ENCODE data around the gene KDM5B.
"Not testable (repeated sequence)": the region's sequence is repeated elsewhere in the genome, so short reads cannot be mapped to it uniquely, and the experiment has no call there.

KDM5B gene

DNA sequence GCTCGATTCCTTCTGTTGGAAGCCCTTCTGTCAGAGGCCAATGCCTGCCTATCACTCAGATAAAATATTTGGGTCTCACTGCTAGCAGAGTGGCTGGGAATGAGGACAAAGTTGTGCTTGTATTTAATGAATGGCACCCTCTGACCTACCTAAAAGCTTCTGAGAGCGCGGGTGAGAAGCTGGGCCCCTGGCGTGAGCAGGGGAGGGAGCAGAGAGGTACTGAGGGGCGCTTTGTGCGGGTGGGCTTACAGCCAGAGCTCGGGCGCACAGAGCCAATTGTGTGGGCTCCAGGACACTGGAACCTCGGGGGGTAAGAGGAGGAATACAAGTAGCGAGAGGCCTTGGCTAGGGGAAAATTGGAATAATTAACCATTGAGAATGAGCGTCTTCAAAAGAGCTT is 34.9 kb upstream of the KDM5B start:
- H3K27me3 ChIP-seq (ENCODE audit: control insufficient read depth in 5 of 5, insufficient read depth in 4 of 5, low read length in 5 of 5): peaks cover 0 to 5% (median 0%) of the 10 kb centered on the region in 5 donors
- no peak overlapping the region for H3K4me3 ChIP-seq (ENCODE audit: low read depth in 1 of 5, low read length in 5 of 5)
- no peak overlapping the region for H3K9ac ChIP-seq (ENCODE audit: low read length in 5 of 5)
- no peak overlapping the region for H3K27ac ChIP-seq (ENCODE audit: low read depth, low read length)
- H3K4me1 ChIP-seq (ENCODE audit: control insufficient read depth in 5 of 5, insufficient read depth in 5 of 5, low read length in 5 of 5): no peaks in the 10 kb centered on the region
- H3K36me3 ChIP-seq (ENCODE audit: control insufficient read depth in 5 of 5, insufficient read depth in 5 of 5, low read length in 5 of 5): no peaks in the 10 kb centered on the region
- no peaks in the 10 kb centered on the region for H3K9me3 ChIP-seq (ENCODE audit: control insufficient read depth in 5 of 5, low read length in 5 of 5)

DNA sequence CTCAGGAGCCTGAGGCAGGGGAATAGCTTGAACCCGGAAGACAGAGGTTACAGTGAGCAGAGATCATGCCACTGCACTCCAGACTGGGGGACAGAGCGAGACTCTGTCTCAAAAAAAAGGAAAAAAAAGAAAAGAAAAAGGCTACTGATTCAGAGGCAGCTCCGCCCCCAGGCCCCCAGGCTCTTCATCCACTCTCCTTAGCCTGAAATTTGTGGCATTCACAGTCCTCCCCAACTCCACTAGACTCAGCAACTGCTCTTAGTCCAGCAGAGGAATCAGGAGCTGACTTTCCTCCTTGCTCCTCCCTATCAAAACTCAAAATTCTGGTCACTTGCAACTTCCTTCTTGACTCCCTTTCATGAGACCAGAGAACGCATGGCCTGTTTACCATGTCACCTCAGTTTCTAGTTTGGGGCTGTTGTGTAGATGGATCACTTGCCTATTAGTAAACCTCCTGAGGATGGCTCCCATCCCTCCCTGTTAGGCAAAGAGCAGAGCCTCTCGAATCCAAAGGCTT is 29.6 kb upstream of the KDM5B start:
- H3K9ac ChIP-seq (ENCODE audit: low read length in 5 of 5): no peak overlapping the region
- H3K36me3 ChIP-seq (ENCODE audit: control insufficient read depth in 5 of 5, insufficient read depth in 5 of 5, low read length in 5 of 5): no peaks in the 10 kb centered on the region
- peaks cover 0 to 9% (median 3%) of the 10 kb centered on the region in 5 donors for H3K27me3 ChIP-seq (ENCODE audit: control insufficient read depth in 5 of 5, insufficient read depth in 4 of 5, low read length in 5 of 5)
- no peaks in the 10 kb centered on the region for H3K4me1 ChIP-seq (ENCODE audit: control insufficient read depth in 5 of 5, insufficient read depth in 5 of 5, low read length in 5 of 5)
- no peak overlapping the region for H3K27ac ChIP-seq (ENCODE audit: low read depth, low read length)
- H3K4me3 ChIP-seq (ENCODE audit: low read depth in 1 of 5, low read length in 5 of 5): no peak overlapping the region
- H3K9me3 ChIP-seq (ENCODE audit: control insufficient read depth in 5 of 5, low read length in 5 of 5): no peaks in the 10 kb centered on the region

DNA sequence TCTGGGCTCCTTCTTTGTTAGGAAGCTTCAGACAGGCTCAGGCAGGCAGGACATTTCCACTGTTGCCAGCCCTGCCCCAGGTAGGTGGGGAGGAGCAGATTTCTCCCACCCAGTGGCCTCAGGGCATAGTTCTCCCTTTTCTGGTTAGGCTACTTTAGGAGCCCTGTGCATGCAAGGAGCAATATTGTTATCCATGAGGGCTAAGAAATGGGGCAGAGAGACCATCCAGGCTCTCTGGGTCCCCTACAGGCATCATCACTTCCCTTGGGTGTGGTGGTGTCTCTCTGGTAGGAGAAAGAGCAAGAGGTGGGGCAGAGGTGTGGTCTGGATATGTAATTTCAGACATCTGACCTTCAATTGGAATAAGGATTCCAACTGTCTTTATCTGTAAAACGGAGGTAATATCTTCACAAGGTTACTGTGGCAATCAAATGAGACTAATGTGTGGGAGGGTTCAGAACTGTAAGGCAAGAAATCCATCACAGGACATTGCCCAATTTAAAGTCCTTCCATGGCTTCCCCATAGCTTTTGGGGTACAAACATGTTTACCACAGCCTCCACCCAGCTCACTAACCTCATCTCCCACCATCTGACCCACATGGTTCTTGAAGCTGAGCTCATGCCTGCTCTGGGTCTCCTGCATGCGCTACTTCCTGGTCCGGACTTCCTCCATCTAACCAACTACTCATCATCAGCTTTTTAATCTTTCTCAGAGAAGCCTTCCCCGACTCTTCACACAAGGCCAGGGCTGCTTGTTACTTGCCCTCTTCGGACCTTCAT is 28.6 kb upstream of the KDM5B start:
- H3K27me3 ChIP-seq (ENCODE audit: control insufficient read depth in 5 of 5, insufficient read depth in 4 of 5, low read length in 5 of 5): peaks cover 0 to 9% (median 3%) of the 10 kb centered on the region in 5 donors
- H3K9me3 ChIP-seq (ENCODE audit: control insufficient read depth in 5 of 5, low read length in 5 of 5): no peaks in the 10 kb centered on the region
- no peaks in the 10 kb centered on the region for H3K4me1 ChIP-seq (ENCODE audit: control insufficient read depth in 5 of 5, insufficient read depth in 5 of 5, low read length in 5 of 5)
- H3K36me3 ChIP-seq (ENCODE audit: control insufficient read depth in 5 of 5, insufficient read depth in 5 of 5, low read length in 5 of 5): no peaks in the 10 kb centered on the region
- no peak overlapping the region for H3K9ac ChIP-seq (ENCODE audit: low read length in 5 of 5)
- no peak overlapping the region for H3K4me3 ChIP-seq (ENCODE audit: low read depth in 1 of 5, low read length in 5 of 5)
- H3K27ac ChIP-seq (ENCODE audit: low read depth, low read length): no peak overlapping the region

DNA sequence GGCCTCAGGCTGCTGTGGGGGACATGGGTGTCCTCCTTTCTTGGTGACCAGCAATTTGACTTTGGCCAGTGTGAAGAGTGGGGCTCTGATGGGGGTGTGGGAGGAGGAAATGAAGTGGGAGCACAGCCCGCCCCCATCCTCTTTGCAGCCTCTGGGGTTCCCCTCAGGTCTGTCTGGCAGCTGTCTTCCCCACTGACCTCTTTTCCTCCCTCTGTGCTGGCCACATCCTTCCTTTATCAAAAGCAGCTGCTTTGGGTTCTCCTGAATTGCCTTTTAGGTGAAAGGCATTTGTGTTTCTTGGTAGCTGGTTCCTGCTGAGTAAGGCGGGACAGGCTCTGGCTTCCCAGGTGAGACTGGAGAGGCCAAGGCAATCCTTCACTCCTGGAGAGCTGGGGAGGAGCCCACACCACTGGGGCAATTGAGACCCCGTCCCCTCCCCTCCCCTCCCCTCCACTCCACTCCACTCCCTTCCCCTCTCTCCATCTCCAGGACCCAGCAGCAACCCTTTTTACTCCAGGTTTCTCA is 27.4 kb upstream of the KDM5B start:
- Histone ChIP-seq H3K9me3 (ENCODE audit: control insufficient read depth in 5 of 5, low read length in 5 of 5) (no peaks in the 10 kb centered on the region), H3K27ac (ENCODE audit: low read depth, low read length) (no peak overlapping the region), H3K36me3 (ENCODE audit: control insufficient read depth in 5 of 5, insufficient read depth in 5 of 5, low read length in 5 of 5) (no peaks in the 10 kb centered on the region)

DNA sequence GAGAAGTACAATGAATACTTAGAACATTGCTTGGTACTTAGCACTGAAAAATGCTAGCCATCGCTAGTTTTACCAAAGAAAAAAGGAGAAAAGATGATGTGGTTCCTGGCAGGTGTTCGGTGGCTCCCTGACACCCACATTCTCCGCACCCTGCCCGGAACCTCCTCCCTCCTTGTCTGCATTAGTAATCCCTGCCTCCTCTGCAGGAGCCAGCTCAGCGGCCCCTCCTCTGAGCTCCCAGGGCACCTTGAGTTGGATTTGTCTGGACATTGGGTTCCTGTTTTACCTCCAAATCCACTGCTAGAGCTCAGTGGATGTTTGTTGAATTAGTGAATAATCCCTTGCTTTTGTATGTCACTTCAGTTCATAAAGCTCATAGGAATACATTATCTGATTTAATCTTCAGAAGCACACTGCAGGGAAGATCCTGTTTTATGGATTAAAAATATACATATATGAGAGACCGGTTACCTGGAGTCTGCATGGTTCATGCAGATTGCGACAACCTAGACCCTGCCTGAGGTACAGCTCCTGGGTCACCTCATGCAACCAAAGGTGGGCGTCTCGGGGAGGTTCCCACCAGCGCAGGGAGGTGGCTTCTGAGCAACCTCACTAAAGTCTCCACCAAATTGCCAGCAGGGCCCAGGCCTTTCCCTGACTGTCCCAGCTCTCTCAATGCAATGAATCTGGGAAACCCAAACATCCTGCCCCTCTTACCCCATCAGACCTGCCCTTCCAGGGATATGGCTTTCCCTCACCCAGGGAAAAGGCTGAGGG is 26.7 kb upstream of the KDM5B start:
- no peak overlapping the region for H3K4me3 ChIP-seq (ENCODE audit: low read depth in 1 of 5, low read length in 5 of 5)
- peaks cover 0 to 9% (median 3%) of the 10 kb centered on the region in 5 donors for H3K27me3 ChIP-seq (ENCODE audit: control insufficient read depth in 5 of 5, insufficient read depth in 4 of 5, low read length in 5 of 5)
- H3K9me3 ChIP-seq (ENCODE audit: control insufficient read depth in 5 of 5, low read length in 5 of 5): no peaks in the 10 kb centered on the region
- H3K27ac ChIP-seq (ENCODE audit: low read depth, low read length): no peak overlapping the region
- no peak overlapping the region for H3K9ac ChIP-seq (ENCODE audit: low read length in 5 of 5)
- no peaks in the 10 kb centered on the region for H3K4me1 ChIP-seq (ENCODE audit: control insufficient read depth in 5 of 5, insufficient read depth in 5 of 5, low read length in 5 of 5)
- no peaks in the 10 kb centered on the region for H3K36me3 ChIP-seq (ENCODE audit: control insufficient read depth in 5 of 5, insufficient read depth in 5 of 5, low read length in 5 of 5)

More for the DNA sequence above, 27.4 kb upstream of the KDM5B start:
- Histone ChIP-seq H3K27me3 (ENCODE audit: control insufficient read depth in 5 of 5, insufficient read depth in 4 of 5, low read length in 5 of 5) (peaks cover 0 to 9% (median 3%) of the 10 kb centered on the region in 5 donors), H3K9ac (ENCODE audit: low read length in 5 of 5) (no peak overlapping the region), H3K4me3 (ENCODE audit: low read depth in 1 of 5, low read length in 5 of 5) (no peak overlapping the region), H3K4me1 (ENCODE audit: control insufficient read depth in 5 of 5, insufficient read depth in 5 of 5, low read length in 5 of 5) (no peaks in the 10 kb centered on the region)

DNA sequence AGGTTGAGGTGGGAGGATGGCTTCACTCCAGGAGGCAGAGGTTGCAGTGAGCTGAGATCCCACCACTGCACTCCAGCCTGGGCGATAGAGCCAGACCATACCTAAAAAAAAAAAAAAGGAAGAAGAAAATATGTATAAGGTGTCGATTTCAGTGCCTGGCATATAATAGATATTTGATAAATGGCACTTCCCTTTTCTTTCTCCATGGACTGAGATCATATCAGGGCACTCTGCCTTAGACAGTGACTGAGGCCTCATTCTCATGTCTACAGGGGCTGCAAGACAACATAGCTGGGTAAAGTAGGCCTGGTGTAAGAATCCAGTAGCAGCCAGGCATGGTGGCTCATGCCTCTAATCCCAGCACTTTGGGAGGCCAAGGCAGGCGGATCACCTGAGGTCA is 23.7 kb upstream of the KDM5B start:
- H3K27ac ChIP-seq (ENCODE audit: low read depth, low read length): no peak overlapping the region
- H3K36me3 ChIP-seq (ENCODE audit: control insufficient read depth in 5 of 5, insufficient read depth in 5 of 5, low read length in 5 of 5): no peaks in the 10 kb centered on the region
- no peaks in the 10 kb centered on the region for H3K9me3 ChIP-seq (ENCODE audit: control insufficient read depth in 5 of 5, low read length in 5 of 5)

DNA sequence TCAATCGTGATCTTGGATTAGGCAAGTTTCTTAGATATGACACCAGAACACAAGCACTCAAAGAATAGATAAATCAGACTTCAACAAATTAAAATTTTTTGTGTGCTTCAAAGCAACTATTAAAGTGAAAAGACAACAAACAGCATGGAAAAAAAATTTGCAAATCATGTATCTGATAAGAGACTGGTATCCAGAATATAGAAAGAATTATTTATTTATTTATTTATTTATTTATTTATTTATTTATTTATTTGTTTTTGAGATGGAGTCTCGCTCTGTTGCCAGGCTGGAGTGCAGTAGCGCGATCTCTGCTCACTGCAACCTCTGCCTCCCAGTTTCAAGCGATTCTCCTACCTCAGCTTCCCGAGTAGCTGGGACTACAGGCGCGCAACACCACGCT is 21.0 kb upstream of the KDM5B start:
- H3K27me3 ChIP-seq (ENCODE audit: control insufficient read depth in 5 of 5, insufficient read depth in 4 of 5, low read length in 5 of 5); H3K27ac ChIP-seq (ENCODE audit: low read depth, low read length); H3K4me3 ChIP-seq (ENCODE audit: low read depth in 1 of 5, low read length in 5 of 5); H3K36me3 ChIP-seq (ENCODE audit: control insufficient read depth in 5 of 5, insufficient read depth in 5 of 5, low read length in 5 of 5); H3K9me3 ChIP-seq (ENCODE audit: control insufficient read depth in 5 of 5, low read length in 5 of 5); H3K4me1 ChIP-seq (ENCODE audit: control insufficient read depth in 5 of 5, insufficient read depth in 5 of 5, low read length in 5 of 5); H3K9ac ChIP-seq (ENCODE audit: low read length in 5 of 5): not testable (repeated sequence)

More for the DNA sequence above, 23.7 kb upstream of the KDM5B start:
- Histone ChIP-seq H3K27me3 (ENCODE audit: control insufficient read depth in 5 of 5, insufficient read depth in 4 of 5, low read length in 5 of 5) (peaks cover 0 to 9% (median 3%) of the 10 kb centered on the region in 5 donors), H3K9ac (ENCODE audit: low read length in 5 of 5) (no peak overlapping the region), H3K4me1 (ENCODE audit: control insufficient read depth in 5 of 5, insufficient read depth in 5 of 5, low read length in 5 of 5) (no peaks in the 10 kb centered on the region), H3K4me3 (ENCODE audit: low read depth in 1 of 5, low read length in 5 of 5) (no peak overlapping the region)

DNA sequence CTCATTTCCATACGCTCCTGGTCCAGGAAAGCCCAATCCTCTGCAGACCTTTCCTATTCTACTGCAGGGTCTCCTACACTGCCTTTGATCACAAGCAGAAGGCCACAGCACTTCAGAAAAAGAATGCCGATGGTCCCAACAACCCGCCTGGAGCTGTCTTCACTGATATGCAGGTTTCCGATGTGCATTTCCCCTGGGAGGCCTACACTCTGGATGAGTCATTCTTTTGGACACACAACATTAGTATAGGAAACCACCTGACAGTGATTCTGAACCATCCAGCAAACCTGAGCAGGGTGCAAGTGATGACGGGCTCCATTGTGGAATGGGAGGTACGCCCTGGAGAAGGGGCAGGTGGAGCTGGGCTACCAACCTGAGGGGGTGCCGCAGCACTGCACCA is 17.5 kb upstream of the KDM5B start:
- Histone ChIP-seq H3K4me1 (ENCODE audit: control insufficient read depth in 5 of 5, insufficient read depth in 5 of 5, low read length in 5 of 5) (no peaks in the 10 kb centered on the region), H3K9me3 (ENCODE audit: control insufficient read depth in 5 of 5, low read length in 5 of 5) (no peaks in the 10 kb centered on the region), H3K9ac (ENCODE audit: low read length in 5 of 5) (no peak overlapping the region), H3K4me3 (ENCODE audit: low read depth in 1 of 5, low read length in 5 of 5) (no peak overlapping the region), H3K36me3 (ENCODE audit: control insufficient read depth in 5 of 5, insufficient read depth in 5 of 5, low read length in 5 of 5) (no peaks in the 10 kb centered on the region), H3K27ac (ENCODE audit: low read depth, low read length) (no peak overlapping the region), H3K27me3 (ENCODE audit: control insufficient read depth in 5 of 5, insufficient read depth in 4 of 5, low read length in 5 of 5) (peaks cover 2 to 15% (median 3%) of the 10 kb centered on the region in 5 donors)

DNA sequence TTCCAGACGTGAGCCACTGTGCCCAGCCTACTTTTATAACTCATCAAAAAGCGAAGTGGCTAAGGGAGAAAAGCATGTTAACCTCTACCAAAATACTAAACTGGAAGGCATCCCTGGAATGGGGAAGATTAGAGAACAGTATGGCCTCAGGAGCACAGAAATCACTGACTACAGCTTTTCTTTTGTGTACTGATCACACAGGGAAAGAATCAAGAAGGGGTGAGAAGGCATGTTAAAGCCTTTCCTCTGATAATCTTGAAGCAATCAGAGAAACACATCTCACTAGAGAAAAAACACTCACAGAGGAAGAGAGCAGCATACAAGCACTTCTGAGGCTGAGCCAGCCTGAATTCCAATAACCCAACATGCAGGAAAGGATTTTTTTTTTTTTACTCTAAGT is 13.2 kb upstream of the KDM5B start:
- Histone ChIP-seq H3K27me3 (ENCODE audit: control insufficient read depth in 5 of 5, insufficient read depth in 4 of 5, low read length in 5 of 5) (peaks cover 2 to 15% (median 5%) of the 10 kb centered on the region in 5 donors), H3K9me3 (ENCODE audit: control insufficient read depth in 5 of 5, low read length in 5 of 5) (no peaks in the 10 kb centered on the region), H3K27ac (ENCODE audit: low read depth, low read length) (no peak overlapping the region), H3K4me3 (ENCODE audit: low read depth in 1 of 5, low read length in 5 of 5) (no peak overlapping the region), H3K36me3 (ENCODE audit: control insufficient read depth in 5 of 5, insufficient read depth in 5 of 5, low read length in 5 of 5) (no peaks in the 10 kb centered on the region), H3K9ac (ENCODE audit: low read length in 5 of 5) (no peak overlapping the region), H3K4me1 (ENCODE audit: control insufficient read depth in 5 of 5, insufficient read depth in 5 of 5, low read length in 5 of 5) (no peaks in the 10 kb centered on the region)

DNA sequence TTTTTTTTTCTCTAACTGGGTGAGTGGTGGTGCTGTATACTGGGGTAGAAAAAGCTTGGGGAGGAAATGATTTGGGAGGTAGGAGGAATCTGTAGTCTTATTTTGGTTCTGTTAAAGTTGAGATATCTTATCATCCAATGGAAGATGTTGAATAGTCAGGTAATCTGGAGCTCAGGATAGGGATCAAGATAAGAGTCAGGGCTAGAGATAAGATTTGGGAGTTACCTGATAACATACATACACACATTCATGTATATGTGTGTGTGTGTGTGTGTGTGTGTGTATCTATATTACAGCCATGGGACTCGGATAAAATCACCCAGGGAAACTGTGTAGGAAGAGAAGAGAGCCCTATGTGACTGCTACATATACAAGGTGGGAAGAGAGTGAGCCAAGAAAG is 10.6 kb upstream of the KDM5B start:
- Histone ChIP-seq H3K36me3 (ENCODE audit: control insufficient read depth in 5 of 5, insufficient read depth in 5 of 5, low read length in 5 of 5) (no peaks in the 10 kb centered on the region), H3K4me3 (ENCODE audit: low read depth in 1 of 5, low read length in 5 of 5) (no peak overlapping the region), H3K27me3 (ENCODE audit: control insufficient read depth in 5 of 5, insufficient read depth in 4 of 5, low read length in 5 of 5) (peaks cover 0 to 8% (median 2%) of the 10 kb centered on the region in 5 donors), H3K9me3 (ENCODE audit: control insufficient read depth in 5 of 5, low read length in 5 of 5) (no peaks in the 10 kb centered on the region), H3K9ac (ENCODE audit: low read length in 5 of 5) (no peak overlapping the region), H3K4me1 (ENCODE audit: control insufficient read depth in 5 of 5, insufficient read depth in 5 of 5, low read length in 5 of 5) (no peaks in the 10 kb centered on the region), H3K27ac (ENCODE audit: low read depth, low read length) (no peak overlapping the region)
